ENCODE results near the gene GLRA3. TPM values are rescaled to one million over a fixed set of nuclear protein-coding genes. Genes with fewer than 3 reads are reported as not detected.

The GLRA3 gene
- polyA plus RNA-seq, 1 donor (not counting 4 experiments of a cell fraction or from before 2014, with no cell fraction given) = not detected

DNA sequence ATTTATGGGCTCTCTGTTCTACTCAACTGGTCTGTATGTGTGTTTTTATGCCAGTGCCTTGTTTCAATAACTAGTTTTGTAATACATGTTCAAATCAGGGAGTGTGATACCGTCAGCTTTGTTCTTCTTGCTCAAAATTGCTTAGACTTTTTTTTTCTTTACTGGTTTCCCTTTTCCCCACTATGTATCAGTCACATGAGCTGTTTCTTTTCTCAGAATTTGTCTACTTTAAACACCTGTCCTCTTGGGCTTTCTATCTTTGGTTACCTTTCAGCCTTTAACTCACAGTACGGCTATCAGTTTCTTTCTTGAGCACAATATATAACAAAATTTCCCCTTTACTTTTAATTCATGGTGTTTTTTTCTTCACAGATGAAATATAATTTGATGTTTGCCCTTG, 5.4 kb upstream of the GLRA3 start:
- FAIRE-seq (no peak), DNase-seq (ENCODE audit: low read depth, low spot score) (no peak)
- no peak overlapping the region for H3K4me3 ChIP-seq (ENCODE audit: control insufficient read depth in 2 of 3, extremely low read depth in 1 of 3, insufficient read depth in 2 of 3, low read depth in 1 of 3, low read length in 3 of 3)
- TF ChIP-seq, protein P1, sequence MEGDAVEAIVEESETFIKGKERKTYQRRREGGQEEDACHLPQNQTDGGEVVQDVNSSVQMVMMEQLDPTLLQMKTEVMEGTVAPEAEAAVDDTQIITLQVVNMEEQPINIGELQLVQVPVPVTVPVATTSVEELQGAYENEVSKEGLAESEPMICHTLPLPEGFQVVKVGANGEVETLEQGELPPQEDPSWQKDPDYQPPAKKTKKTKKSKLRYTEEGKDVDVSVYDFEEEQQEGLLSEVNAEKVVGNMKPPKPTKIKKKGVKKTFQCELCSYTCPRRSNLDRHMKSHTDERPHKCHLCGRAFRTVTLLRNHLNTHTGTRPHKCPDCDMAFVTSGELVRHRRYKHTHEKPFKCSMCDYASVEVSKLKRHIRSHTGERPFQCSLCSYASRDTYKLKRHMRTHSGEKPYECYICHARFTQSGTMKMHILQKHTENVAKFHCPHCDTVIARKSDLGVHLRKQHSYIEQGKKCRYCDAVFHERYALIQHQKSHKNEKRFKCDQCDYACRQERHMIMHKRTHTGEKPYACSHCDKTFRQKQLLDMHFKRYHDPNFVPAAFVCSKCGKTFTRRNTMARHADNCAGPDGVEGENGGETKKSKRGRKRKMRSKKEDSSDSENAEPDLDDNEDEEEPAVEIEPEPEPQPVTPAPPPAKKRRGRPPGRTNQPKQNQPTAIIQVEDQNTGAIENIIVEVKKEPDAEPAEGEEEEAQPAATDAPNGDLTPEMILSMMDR (optimal IDR thresholded peaks at IDR 0.05 in 1 of 3, IDR thresholded peaks at IDR 0.05 in 1 of 3, conservative IDR thresholded peaks at IDR 0.05 in 1 of 3; ENCODE audit: extremely low read depth in 1 of 3, insufficient read depth in 2 of 3, low read length in 3 of 3) = no peak
- TF ChIP-seq EZH2 (IDR thresholded peaks at IDR 0.05; ENCODE audit: low read length) = no peak
- H3K4me1 ChIP-seq (ENCODE audit: control insufficient read depth, extremely low read depth, insufficient read depth, low read length) = no peaks in the 10 kb centered on the region
- H4K20me1 ChIP-seq (ENCODE audit: control insufficient read depth, extremely low read depth, insufficient read depth, low read length) = no peaks in the 10 kb centered on the region
- H3K79me2 ChIP-seq (ENCODE audit: control insufficient read depth, insufficient read depth, low read length) = no peaks in the 10 kb centered on the region
- no peak overlapping the region for H2AFZ ChIP-seq (ENCODE audit: control insufficient read depth, low read length)
- H3K4me2 ChIP-seq (ENCODE audit: control insufficient read depth, extremely low read depth, insufficient read depth, low read depth, low read length) = no peak overlapping the region
- no peaks in the 10 kb centered on the region for H3K9me3 ChIP-seq (ENCODE audit: control insufficient read depth, low read depth, low read length)
- no peak overlapping the region for H3K27ac ChIP-seq (ENCODE audit: control insufficient read depth, insufficient read depth, low read length)
- no peak overlapping the region for H3K9ac ChIP-seq (ENCODE audit: control insufficient read depth, extremely low read depth, insufficient read depth, low read length)
- H3K36me3 ChIP-seq (ENCODE audit: control insufficient read depth in 2 of 2, extremely low read depth in 1 of 2, insufficient read depth in 2 of 2, low read length in 2 of 2) = no peaks in the 10 kb centered on the region
- H3K9me1 ChIP-seq (ENCODE audit: control insufficient read depth, extremely low read depth, insufficient read depth, low read length) = no peaks in the 10 kb centered on the region
- no peaks in the 10 kb centered on the region for H3K27me3 ChIP-seq (ENCODE audit: control insufficient read depth, extremely low read depth, insufficient read depth, low read length)
- dilution Hi-C loops (cut with MboI; ENCODE audit: extremely low pct_ligation_motif_present, low sequenced_read_pairs) = no loop called here

DNA sequence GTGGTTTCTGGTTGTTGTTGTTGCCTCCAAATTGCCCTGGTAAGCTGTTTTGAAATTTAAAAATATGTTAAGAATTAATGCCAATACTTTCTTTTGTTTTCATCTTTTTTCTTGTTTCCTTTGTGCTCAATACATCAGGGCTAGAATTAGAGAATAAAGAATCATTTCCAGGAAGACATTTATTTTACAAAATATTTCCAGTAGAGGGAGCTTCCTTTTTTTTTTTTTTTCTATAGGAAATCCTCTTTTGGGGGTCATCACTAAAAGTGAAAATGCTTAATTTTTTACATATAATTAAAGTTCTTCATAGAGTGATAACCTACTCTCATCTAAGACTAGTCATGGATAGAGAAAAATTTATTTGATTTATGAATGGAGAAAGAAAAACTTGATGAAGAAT, 2.4 kb downstream of the GLRA3 start:
- H3K27ac ChIP-seq (ENCODE audit: control insufficient read depth, insufficient read depth, low read length) = no peak overlapping the region
- no peaks in the 10 kb centered on the region for H3K36me3 ChIP-seq (ENCODE audit: control insufficient read depth in 2 of 2, extremely low read depth in 1 of 2, insufficient read depth in 2 of 2, low read length in 2 of 2)
- H3K79me2 ChIP-seq (ENCODE audit: control insufficient read depth, insufficient read depth, low read length) = no peaks in the 10 kb centered on the region
- H3K4me2 ChIP-seq (ENCODE audit: control insufficient read depth, extremely low read depth, insufficient read depth, low read depth, low read length) = no peak overlapping the region
- H3K4me1 ChIP-seq (ENCODE audit: control insufficient read depth, extremely low read depth, insufficient read depth, low read length) = no peaks in the 10 kb centered on the region
- no peaks in the 10 kb centered on the region for H3K9me1 ChIP-seq (ENCODE audit: control insufficient read depth, extremely low read depth, insufficient read depth, low read length)
- H4K20me1 ChIP-seq (ENCODE audit: control insufficient read depth, extremely low read depth, insufficient read depth, low read length) = no peaks in the 10 kb centered on the region
- DNase-seq (ENCODE audit: low read depth, low spot score) (no peak), FAIRE-seq (no peak)
- no peaks in the 10 kb centered on the region for H3K27me3 ChIP-seq (ENCODE audit: control insufficient read depth, extremely low read depth, insufficient read depth, low read length)
- H3K4me3 ChIP-seq (ENCODE audit: control insufficient read depth in 2 of 3, extremely low read depth in 1 of 3, insufficient read depth in 2 of 3, low read depth in 1 of 3, low read length in 3 of 3) = no peak overlapping the region
- H3K9ac ChIP-seq (ENCODE audit: control insufficient read depth, extremely low read depth, insufficient read depth, low read length) = no peak overlapping the region
- dilution Hi-C loops (cut with MboI; ENCODE audit: extremely low pct_ligation_motif_present, low sequenced_read_pairs) = no loop called here
- TF ChIP-seq, protein P1 (optimal IDR thresholded peaks at IDR 0.05 in 1 of 3, IDR thresholded peaks at IDR 0.05 in 1 of 3, conservative IDR thresholded peaks at IDR 0.05 in 1 of 3; ENCODE audit: extremely low read depth in 1 of 3, insufficient read depth in 2 of 3, low read length in 3 of 3) = no peak
- no peak overlapping the region for H2AFZ ChIP-seq (ENCODE audit: control insufficient read depth, low read length)
- H3K9me3 ChIP-seq (ENCODE audit: control insufficient read depth, low read depth, low read length) = no peaks in the 10 kb centered on the region
